Measurements from ENCODE around the gene BTK.

GRCh38 chrX:101411984-101412383 lies 26.0 kb upstream of the BTK start:
- TF ChIP-seq CTCF (IDR thresholded peaks at IDR 0.05) (no peak), POLR2A (IDR thresholded peaks at IDR 0.05) (no peak)

Data from upper lobe of left lung (tissue), 4 donors.